Neural cell (in vitro differentiated cells): ENCODE data around the gene SP6. TPM values are rescaled to one million over a fixed set of nuclear protein-coding genes. Genes with fewer than 3 reads are reported as not detected.

Experiments
- H2AFZ ChIP-seq: fragments of 200-600, 300-800 bp; sonication (generic), shearing (Covaris generic); 2 replicates; pipeline ENCODE4 v1.6.0; 2014; ENCODE audit warnings: low read depth, mild to moderate bottlenecking, antibody characterized with exemption, low read length, moderate library complexity
- H3F3A ChIP-seq: fragments of 200-600 bp; shearing (Covaris generic); 2 replicates; pipeline ENCODE4 v1.6.1; 2016; ENCODE audit warnings: mild to moderate bottlenecking, moderate library complexity, mixed read lengths, antibody characterized with exemption, low read length; ENCODE audit not compliant: insufficient read depth, poor library complexity, severe bottlenecking
- H3K27ac ChIP-seq: fragments of 200-600, 300-800 bp; sonication (generic), shearing (Covaris generic); 2 replicates; pipeline ENCODE4 v1.5.1; 2014; ENCODE audit warnings: mild to moderate bottlenecking, low read length, moderate library complexity
- H3K27me3 ChIP-seq: fragments of 300-800, 200-600 bp; sonication (generic), shearing (Covaris generic); 2 replicates; pipeline ENCODE4 v1.6.0; 2014; ENCODE audit warnings: mild to moderate bottlenecking, low read depth, low read length, moderate library complexity; ENCODE audit not compliant: insufficient read depth
- H3K36me3 ChIP-seq: fragments of 300-800, 200-600 bp; sonication (generic), shearing (Covaris generic); 2 replicates; pipeline ENCODE4 v1.5.1; 2014; ENCODE audit warnings: mild to moderate bottlenecking, antibody characterized with exemption, low read length, moderate library complexity; ENCODE audit not compliant: insufficient read depth
- H3K4me2 ChIP-seq: fragments of 300-800, 200-600 bp; sonication (generic), shearing (Covaris generic); 2 replicates; pipeline ENCODE4 v1.6.0; 2014; ENCODE audit warnings: mild to moderate bottlenecking, low read length
- H3K4me3 ChIP-seq: fragments of 300-800, 200-600 bp; sonication (generic), shearing (Covaris generic); 2 replicates; pipeline ENCODE4 v1.5.1; 2014; ENCODE audit warnings: mild to moderate bottlenecking, low read length, moderate library complexity
- H3K79me2 ChIP-seq: fragments of 200-600 bp; shearing (Covaris generic); replicated peaks from 2 replicates; pipeline ENCODE4 v1.6.0; 2014; ENCODE audit warnings: mild to moderate bottlenecking, low read length, moderate library complexity; ENCODE audit not compliant: insufficient read depth
- H3K9ac ChIP-seq: fragments of 300-800, 200-600 bp; sonication (generic), shearing (Covaris generic); 2 replicates; pipeline ENCODE4 v1.6.1; 2016; ENCODE audit warnings: mild to moderate bottlenecking, low read length, mixed read lengths
- H3K9me2 ChIP-seq: fragments of 200-600 bp; shearing (Covaris generic); 2 replicates; pipeline ENCODE4 v1.6.1; 2016; ENCODE audit warnings: mild to moderate bottlenecking, low read length, mixed read lengths; ENCODE audit not compliant: insufficient read depth
- H3K9me3 ChIP-seq: fragments of 200-600, 300-800 bp; sonication (generic), shearing (Covaris generic); 2 replicates; pipeline ENCODE4 v1.6.1; 2016; ENCODE audit warnings: mild to moderate bottlenecking, mixed run types, low read length, moderate library complexity, mixed read lengths
- H4K20me1 ChIP-seq: fragments of 200-600 bp; shearing (Covaris generic); 2 replicates; pipeline ENCODE4 v1.6.1; 2016; ENCODE audit warnings: mild to moderate bottlenecking, mixed run types; ENCODE audit not compliant: insufficient read depth
- EP300 ChIP-seq: fragments of 450-650 bp; conservative IDR thresholded peaks from 2 replicates; pipeline ENCODE4 v1.6.1; 2014; ENCODE audit warnings: antibody characterized with exemption, mild to moderate bottlenecking, moderate library complexity; ENCODE audit not compliant: poor library complexity, severe bottlenecking
- EZH2 ChIP-seq: fragments of 200-600, 300-800 bp; shearing (Covaris generic), sonication (generic); IDR thresholded peaks from 2 replicates; pipeline ENCODE4 v1.6.1; 2014; ENCODE audit warnings: antibody characterized with exemption, low read length, borderline replicate concordance, mild to moderate bottlenecking; ENCODE audit not compliant: insufficient read depth, poor library complexity, severe bottlenecking
- MXI1 ChIP-seq: fragments of 450-650 bp; conservative IDR thresholded peaks from 2 replicates; pipeline ENCODE4 v1.6.1; 2014; ENCODE audit warnings: antibody characterized with exemption, mild to moderate bottlenecking; ENCODE audit not compliant: poor library complexity, severe bottlenecking
- POLR2AphosphoS5 ChIP-seq: IDR thresholded peaks from 2 replicates; pipeline ENCODE4 v1.6.1; 2012
- RAD21 ChIP-seq: fragments of 450-650 bp; conservative IDR thresholded peaks from 2 replicates; pipeline ENCODE4 v1.6.1; 2014; ENCODE audit warnings: antibody characterized with exemption, mild to moderate bottlenecking, moderate library complexity
- SMC3 ChIP-seq: fragments of 450-650 bp; conservative IDR thresholded peaks from 2 replicates; pipeline ENCODE4 v1.6.1; 2014; ENCODE audit warnings: antibody characterized with exemption, mild to moderate bottlenecking, moderate library complexity; ENCODE audit not compliant: poor library complexity
- TAF1 ChIP-seq: IDR thresholded peaks from 2 replicates; pipeline ENCODE4 v1.6.1; 2012; ENCODE audit warnings: low read depth
- polyA plus RNA-seq: library from polyadenylated mRNA; depleted of rRNA; stranded (reverse); fragments of >200 nt; gene quantifications from 2 replicates; pipeline ENCODE4 v1.2.3, GENCODE V29; 2014
- TF ChIP-seq, protein P1 (sequence below): IDR thresholded peaks from 2 replicates; pipeline ENCODE4 v1.6.1; 2012; ENCODE audit warnings: borderline replicate concordance
- TF ChIP-seq, protein P2 (sequence below): fragments of 450-650 bp; IDR thresholded peaks from 2 replicates; pipeline ENCODE4 v1.5.1; 2014; ENCODE audit warnings: antibody characterized with exemption, mild to moderate bottlenecking, moderate library complexity; ENCODE audit not compliant: poor library complexity, severe bottlenecking

The SP6 gene
- polyA plus RNA-seq, 1 donor from 2014 or later = 0.42 TPM

DNA sequence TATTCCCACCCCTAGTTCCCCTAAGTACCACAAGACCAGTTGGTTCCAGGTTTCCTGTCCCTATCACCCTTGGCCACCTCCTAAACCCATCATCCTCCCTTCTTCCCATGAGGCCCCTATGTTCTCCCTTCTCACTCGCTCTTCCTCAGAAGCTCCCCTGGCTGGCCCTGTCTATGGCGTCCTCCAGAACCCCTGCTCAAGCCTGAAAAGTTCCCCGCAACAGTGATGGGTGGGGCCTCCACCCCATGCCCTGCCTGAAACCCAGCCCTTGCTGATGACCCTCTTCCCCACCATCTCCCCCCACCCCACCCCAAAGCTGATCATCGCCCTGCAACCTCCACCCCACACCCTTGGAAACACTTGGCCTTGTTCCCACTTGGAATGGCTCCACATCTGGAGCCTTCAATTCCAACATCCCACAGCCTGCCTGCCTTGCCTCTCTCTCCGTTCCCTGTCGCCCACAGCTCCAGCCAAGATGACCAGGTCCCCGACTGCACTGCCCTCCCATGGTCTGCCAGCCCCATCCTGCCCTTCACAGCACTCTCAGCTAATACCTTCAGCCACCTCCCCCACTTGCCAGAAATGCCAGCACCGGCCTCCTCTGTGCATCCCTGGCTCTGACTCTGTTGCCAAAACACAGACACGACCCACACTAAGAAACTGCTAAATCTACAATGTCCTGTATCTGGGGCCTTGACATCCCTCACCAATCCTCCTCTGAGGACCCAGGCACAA lies 39.9 kb downstream of the SP6 start:
- TF ChIP-seq TAF1 (no peak), EP300 (no peak), MXI1 (no peak), SMC3 (no peak), EZH2 (no peak), POLR2AphosphoS5 (no peak)
- TF ChIP-seq, protein P1, sequence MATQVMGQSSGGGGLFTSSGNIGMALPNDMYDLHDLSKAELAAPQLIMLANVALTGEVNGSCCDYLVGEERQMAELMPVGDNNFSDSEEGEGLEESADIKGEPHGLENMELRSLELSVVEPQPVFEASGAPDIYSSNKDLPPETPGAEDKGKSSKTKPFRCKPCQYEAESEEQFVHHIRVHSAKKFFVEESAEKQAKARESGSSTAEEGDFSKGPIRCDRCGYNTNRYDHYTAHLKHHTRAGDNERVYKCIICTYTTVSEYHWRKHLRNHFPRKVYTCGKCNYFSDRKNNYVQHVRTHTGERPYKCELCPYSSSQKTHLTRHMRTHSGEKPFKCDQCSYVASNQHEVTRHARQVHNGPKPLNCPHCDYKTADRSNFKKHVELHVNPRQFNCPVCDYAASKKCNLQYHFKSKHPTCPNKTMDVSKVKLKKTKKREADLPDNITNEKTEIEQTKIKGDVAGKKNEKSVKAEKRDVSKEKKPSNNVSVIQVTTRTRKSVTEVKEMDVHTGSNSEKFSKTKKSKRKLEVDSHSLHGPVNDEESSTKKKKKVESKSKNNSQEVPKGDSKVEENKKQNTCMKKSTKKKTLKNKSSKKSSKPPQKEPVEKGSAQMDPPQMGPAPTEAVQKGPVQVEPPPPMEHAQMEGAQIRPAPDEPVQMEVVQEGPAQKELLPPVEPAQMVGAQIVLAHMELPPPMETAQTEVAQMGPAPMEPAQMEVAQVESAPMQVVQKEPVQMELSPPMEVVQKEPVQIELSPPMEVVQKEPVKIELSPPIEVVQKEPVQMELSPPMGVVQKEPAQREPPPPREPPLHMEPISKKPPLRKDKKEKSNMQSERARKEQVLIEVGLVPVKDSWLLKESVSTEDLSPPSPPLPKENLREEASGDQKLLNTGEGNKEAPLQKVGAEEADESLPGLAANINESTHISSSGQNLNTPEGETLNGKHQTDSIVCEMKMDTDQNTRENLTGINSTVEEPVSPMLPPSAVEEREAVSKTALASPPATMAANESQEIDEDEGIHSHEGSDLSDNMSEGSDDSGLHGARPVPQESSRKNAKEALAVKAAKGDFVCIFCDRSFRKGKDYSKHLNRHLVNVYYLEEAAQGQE = no peak
- TF ChIP-seq, protein P2, sequence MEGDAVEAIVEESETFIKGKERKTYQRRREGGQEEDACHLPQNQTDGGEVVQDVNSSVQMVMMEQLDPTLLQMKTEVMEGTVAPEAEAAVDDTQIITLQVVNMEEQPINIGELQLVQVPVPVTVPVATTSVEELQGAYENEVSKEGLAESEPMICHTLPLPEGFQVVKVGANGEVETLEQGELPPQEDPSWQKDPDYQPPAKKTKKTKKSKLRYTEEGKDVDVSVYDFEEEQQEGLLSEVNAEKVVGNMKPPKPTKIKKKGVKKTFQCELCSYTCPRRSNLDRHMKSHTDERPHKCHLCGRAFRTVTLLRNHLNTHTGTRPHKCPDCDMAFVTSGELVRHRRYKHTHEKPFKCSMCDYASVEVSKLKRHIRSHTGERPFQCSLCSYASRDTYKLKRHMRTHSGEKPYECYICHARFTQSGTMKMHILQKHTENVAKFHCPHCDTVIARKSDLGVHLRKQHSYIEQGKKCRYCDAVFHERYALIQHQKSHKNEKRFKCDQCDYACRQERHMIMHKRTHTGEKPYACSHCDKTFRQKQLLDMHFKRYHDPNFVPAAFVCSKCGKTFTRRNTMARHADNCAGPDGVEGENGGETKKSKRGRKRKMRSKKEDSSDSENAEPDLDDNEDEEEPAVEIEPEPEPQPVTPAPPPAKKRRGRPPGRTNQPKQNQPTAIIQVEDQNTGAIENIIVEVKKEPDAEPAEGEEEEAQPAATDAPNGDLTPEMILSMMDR = no peak
- Histone ChIP-seq H3F3A (no peaks in the 10 kb centered on the region), H3K9ac (no peak overlapping the region), H2AFZ (no peak overlapping the region), H3K36me3 (no peaks in the 10 kb centered on the region), H3K9me3 (no peaks in the 10 kb centered on the region), H3K27me3 (no peaks in the 10 kb centered on the region), H4K20me1 (no peaks in the 10 kb centered on the region), H3K4me2 (no peak overlapping the region), H3K4me3 (no peak overlapping the region), H3K79me2 (no peaks in the 10 kb centered on the region), H3K27ac (no peak overlapping the region), H3K9me2 (no peaks in the 10 kb centered on the region)

DNA sequence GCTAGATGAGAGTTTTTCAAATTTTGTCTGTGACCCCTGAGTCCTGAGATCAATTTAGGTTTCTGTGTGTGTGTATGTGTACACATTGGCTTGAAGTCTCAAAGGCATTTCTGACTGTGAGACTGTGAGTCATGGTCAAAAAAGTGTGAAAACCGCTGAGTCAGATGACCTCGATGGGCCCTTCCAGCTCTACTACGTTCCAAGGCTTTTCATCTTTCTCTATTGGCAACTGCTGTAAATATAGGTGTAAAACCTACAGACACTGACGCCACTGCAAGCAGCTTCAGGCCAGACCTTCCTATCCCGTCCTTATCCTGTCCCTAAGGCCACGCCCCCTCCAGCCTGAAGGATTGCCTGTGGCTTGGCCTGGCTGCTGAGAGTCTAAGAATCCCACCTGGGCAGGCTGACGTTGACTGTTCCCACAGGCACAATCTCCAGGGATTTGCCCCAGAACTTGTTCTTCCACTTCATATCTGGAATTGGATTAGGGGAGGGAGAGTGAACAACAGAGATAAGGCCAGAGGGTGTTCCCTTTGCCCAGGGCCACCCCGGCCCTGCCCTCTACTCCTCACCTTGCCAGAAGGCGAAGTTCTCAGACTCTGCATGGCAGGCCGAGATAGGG lies 40.7 kb downstream of the SP6 start:
- Histone ChIP-seq H3K9ac (no peak overlapping the region), H3K9me2 (no peaks in the 10 kb centered on the region), H3K4me3 (no peak overlapping the region), H3F3A (no peaks in the 10 kb centered on the region), H3K27ac (no peak overlapping the region), H3K36me3 (no peaks in the 10 kb centered on the region), H3K4me2 (no peak overlapping the region), H4K20me1 (no peaks in the 10 kb centered on the region), H2AFZ (no peak overlapping the region), H3K27me3 (no peaks in the 10 kb centered on the region), H3K9me3 (no peaks in the 10 kb centered on the region), H3K79me2 (no peaks in the 10 kb centered on the region)
- no peak for TF ChIP-seq MXI1
- TF ChIP-seq SMC3 = no peak
- TF ChIP-seq, protein P1 = no peak
- no peak for TF ChIP-seq EP300
- TF ChIP-seq EZH2 = no peak
- TF ChIP-seq, protein P2 = no peak
- TF ChIP-seq TAF1 = no peak
- no peak for TF ChIP-seq POLR2AphosphoS5
- TF ChIP-seq RAD21 = no peak
